GM18870 (cell line): ENCODE measurements around the gene EFHD2.
"Not testable (repeated sequence)": the region's sequence is repeated elsewhere in the genome, so short reads cannot be mapped to it uniquely, and the experiment has no call there.

Experiments
- ATAC-seq: cut with Tn5 transposase; IDR thresholded peaks from one replicate; pipeline ENCODE4 v1.9.1; 2021; ENCODE audit warnings: moderate library complexity; ENCODE audit not compliant: unreplicated experiment

The EFHD2 gene

DNA sequence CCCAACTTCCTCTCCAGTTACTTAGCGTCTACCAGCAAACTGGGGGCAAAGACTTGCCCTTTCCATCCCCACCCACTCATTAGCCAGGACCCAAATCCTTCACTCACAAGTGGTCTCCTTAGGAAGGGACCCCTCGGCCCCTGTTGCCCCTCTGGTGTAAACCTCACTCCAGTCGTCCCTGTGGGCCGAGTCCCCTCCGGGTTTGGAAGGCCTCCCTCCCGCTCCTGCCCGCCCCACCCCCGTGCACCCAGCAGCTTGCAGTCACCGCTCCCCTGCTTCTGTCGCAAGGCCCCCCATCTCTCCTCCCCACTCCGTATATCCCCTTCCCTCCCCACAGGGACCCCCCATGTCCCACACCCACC is 1.2 kb downstream of the EFHD2 start:
- no peak for ATAC-seq

DNA sequence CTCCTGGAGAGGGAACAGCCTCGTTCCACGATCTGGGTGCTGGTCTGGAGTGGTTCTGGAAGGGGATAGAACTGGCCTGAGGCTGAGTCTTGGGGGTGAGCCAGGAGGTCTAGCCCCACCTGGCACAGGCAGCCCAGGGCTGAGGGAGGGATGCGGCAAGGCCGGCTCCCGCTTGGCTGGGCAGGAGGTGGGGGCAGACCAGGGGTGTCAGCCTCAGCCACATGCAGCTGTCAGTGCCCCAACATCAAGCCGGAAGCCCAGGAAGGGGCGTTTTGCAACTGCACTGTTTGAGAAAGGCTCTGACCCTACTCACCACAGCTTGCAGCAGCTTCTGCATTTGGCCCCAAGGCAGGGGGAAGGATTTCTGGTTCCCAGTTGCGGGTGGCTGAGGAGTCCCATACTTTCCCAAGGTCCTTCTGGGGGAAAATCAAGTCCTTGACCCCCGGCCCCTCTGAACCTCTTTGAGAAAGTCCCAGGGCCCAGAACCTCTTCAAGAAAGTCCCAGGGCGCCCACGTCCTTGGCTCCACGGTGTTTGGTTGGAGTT is 2.0 kb downstream of the EFHD2 start:
- ATAC-seq: no peak

DNA sequence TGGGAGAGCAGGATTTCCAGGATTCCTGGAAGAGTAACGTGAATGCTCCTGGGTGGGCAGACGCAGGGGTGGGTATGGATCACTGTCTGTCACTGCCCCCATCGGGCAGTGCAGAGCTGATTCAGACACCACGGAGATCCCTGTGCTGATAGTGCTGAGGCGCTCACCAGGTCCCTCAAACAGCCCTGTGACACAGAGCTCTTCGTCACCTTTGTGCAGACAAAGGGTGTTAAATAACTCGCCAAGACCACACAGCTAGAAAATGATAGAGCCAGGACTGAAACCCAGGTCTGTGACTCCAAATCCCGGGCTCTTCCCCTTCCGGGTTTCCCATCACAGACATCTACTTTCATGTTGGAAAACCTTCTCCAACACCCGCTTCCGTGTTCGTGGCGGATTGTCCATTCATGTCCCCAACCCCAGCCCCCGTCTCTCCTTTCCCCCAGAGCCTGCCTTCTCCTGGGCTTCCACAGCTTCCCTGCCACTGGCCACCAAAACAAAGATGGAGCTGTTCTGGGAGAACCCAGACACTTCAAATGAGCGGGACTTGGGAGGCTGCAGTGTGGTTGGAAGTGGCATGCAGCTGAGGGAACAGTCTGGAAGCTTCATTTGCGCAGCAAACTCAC is 2.6 kb downstream of the EFHD2 start:
- no peak for ATAC-seq

DNA sequence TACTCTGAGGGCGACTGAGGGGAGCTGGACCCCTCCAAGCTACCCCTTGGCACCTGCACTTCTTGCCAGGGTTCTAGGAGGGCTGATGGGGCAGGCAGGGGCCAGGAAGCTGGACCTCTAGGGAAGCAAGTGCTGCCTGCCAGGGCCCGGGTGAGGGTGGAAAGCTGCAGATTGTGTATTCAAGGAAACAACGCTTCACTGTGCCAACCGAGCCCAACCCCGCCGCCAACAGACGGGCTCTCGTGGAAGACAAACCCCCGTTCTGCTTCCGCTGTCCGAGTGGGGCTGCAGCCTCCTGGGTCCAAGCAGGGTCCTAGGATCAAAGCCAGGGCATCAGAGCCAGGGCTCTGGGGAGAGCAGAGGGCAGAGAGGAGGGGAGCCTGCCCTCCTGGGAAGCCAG is 3.2 kb downstream of the EFHD2 start:
- ATAC-seq: no peak

DNA sequence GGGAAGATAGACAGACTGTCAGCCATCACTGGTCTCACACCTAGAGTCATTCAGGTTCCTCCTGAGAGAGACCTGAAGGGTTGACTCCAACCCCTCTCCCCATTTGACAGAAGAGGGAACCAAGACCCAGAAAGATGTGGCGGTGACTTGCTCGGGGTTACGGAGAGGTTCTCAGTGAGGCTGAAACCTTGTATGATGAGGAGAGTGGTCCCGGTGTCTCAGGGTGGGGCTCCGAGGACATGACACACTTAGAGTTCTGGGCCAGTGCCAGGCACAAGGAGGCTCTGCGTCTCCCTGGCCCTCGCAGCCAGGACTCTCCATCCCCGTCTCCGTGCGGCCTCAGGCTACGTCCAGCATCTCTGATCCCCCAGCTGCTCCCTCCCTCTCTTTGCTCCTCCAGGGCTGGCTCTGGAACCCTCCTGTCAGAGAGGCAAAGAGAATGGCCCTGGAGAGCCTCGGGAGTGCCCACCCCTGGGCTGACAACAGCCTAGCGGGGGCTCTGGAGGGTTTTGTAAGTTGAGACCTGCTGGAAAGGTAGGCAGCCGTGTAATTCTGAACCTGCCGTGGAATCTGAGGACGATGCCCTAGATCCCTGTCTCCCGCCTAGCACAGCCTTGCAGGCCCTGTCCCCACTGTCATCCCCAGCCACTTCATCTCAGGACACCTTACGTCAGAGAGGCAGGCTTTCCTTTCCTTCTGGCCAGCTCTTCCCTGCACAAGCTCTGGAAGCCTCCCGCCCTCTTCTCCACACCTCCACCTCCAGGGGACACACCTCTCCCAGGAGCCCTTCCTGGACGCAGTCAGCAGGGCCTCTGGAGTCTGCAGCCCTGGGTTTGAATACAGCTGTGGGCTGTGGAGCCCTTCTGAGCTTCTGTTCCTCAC is 4.1 kb downstream of the EFHD2 start:
- no peak for ATAC-seq

DNA sequence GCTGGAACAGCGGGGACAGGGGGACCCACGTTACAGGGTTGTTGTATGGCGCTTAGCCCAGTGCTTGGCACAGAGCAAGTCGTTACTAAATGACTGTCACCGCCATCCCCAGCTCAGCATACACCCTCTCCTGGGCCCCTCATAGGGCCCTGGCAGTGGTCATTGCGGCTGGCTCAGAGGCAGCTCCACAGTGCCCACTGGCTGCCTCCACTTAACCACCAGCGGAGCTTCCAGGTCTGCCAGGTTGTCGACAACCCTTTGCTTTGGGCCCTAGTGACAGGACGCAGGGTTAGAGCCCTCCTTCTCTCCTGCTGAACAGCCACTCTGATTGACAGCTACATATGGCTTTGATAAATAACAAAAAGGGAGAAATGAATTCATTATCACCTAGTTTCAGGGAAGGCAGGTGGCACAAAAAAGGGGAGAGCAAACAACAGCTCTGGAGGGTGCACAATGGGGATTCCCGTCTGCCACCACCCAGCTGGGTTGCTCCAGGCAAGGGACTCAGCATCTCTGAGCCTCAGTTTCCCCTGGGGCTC is 4.8 kb downstream of the EFHD2 start:
- no peak for ATAC-seq

DNA sequence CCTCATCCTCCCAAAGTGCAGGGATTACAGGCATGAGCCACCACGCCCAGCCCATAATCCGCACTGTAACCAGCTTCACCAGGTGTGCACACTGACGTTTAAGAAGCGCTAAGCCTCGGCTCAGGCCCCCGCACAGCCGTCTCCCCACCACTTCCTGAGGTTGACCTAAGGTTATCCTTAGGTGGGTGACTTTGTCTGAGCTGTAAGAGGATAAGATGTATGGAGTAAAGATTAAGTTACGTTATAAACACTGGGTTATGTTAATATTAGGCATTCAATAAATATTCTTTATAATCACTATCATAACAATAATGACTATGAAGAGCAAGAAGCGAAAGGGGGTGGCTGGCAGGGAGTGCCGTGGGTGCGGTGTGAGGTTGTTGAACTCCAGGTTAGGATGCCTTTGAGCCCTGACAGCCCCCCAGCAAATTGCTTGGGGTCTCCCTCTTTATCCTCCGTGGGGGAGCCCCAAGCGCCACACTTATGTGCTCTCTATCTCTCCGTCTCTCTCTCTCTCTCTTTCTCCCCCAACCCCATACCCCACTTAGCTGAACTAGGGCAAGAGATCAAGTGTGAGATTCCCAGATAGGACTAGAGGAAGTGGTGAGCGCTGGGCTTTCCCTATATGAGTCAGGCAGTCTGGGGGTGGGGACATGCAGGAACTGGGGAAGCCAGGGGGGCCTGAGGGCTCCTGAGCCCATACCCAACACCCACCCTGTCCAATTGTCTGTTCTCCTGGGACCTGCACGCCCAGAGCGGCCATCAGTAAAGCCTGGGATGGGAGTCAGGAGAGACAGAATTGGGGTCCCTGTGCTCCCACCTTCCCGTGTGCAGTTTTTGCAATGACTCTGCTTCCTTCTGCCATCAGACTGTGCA is 7.6 kb downstream of the EFHD2 start:
- ATAC-seq: no peak

DNA sequence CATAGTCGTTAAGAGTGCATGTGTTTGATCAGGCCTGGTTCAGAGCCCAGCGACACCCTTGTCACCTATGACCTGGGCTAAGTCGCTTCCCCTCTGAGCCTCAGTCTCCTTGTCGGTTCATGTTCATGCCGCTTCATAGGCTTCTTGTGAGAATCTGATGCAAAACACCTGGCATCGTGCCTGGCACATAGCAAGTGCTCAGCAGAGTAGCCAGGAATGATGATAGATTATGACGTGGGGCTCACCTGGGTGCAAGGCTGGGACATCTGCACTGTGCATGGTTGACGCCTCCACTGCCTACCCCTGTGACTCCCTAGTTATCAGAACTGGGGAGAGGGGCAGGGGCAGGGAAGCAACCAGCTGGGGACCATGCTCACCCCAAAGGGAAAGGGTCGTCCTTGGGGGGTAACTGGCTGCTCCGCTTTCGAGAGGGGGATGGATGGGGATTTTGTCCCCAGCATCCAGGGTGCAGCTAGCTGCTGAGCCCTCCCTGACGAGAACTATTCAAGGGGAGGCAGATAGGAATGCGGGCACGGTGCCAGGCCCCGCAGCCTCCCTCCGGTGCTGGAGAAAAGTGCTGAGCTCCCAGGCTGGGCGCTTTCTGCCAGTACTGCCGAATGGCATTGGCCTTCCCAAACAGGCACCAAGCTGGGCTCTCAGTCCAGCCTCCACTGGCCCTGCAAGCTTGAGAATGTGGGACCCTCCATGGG is 9.3 kb downstream of the EFHD2 start:
- no peak for ATAC-seq

DNA sequence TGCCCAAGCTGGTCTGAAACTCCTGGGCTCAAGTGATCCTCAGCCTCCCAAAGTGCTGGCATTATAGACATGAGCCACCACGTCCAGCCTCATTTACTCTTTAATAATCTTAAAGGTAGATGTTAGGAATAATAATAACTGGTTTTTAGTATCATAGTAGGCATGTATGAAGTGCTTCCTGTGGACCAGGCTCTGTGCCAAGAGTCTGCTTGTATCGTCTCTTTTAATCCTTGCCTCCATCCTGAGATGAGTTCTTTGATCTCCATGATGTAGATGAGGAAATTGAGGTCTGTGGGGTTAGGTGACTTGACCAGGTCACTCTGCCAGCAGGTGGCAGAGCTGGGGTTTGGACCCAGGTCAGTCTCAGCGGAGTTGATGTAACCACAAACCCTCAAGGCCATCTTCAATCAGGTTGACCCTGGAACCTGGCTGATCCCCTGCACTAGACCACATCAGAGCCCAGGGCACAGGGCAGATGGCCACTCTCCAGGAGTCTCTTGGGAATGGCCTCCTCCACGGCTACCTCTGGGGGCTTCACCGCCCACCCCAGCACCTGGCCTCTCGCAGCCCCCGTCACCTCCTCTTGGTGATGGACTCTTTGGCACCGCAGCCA is 11.3 kb downstream of the EFHD2 start:
- ATAC-seq: no peak

DNA sequence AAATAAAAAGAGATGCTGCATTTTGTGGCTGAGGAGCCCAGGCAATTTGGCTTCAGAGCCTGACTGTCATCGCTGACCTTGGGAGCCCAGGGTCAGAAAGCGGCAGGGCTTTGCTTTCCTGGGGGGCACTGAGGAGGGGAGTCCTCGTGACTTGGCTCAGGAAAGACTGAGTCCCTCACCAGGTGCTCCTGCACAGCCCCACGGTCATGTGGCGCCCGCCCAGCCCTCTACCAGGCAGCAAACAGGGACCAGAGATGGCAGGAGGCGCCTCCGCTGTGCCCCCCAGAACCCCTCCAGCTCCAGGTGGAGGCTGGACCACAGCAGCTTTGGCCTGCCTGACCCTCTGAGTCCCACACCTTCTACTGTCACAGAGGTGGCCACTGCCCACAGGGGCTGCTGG is 13.2 kb downstream of the EFHD2 start:
- ATAC-seq: no peak

DNA sequence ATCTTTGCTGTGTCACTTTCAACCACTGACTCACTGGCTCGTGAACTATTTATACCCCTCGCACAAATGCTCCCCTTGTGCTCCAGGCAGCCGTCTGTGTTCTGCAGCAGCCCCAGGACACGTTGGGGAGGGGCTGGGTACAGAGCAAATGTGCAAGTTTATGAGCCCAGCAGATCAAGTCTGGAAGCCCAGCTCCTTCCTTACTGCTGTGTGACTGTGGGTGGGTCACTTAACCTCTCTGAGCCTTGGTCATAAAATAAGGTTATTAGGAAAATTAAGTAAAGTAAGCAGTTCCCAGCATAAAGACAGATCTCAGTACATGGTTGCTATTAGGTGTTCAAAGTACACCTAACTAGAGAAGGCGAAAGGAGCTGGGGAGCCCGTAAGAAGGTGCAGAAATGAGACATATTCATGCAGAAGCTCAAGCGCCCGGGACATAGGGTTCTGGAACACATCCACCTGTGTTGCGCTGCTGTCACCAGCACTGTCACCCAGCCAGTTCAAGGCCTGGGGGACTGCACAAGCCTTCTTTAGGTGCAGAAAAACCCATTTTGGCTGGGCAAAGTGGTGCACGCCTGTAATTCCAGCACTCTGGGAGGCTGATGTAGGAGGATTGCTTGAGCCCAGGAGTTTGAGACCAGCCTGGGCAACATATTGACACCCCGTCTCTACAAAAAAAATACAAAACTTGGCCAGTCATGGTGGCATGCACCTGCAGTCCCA is 13.8 kb downstream of the EFHD2 start:
- no peak for ATAC-seq

DNA sequence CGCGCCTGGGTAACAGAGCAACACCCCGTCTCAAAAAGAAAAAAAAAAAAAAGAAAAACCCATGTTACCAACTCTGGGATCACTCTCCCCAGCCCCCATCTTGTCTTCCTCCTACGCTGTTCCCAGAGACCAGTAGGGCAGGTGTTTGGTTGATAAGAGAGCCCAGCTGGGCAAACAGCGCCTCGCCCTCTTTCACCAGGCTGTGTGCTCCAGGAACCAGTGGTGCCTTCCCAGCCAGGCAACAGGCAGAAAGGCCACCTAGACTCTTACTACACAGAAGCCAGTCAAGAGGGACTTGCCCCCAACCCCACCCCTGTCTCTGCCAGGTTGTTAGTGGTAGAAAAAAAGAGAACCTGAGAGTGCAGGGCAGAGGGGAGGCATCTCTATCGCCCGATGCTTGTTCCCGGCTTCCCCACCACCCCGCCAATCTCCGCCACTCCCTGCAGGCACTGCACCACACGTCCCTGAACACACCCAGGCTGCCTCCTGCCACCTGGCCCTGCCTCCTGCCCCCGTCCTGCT is 14.5 kb downstream of the EFHD2 start:
- no peak for ATAC-seq

DNA sequence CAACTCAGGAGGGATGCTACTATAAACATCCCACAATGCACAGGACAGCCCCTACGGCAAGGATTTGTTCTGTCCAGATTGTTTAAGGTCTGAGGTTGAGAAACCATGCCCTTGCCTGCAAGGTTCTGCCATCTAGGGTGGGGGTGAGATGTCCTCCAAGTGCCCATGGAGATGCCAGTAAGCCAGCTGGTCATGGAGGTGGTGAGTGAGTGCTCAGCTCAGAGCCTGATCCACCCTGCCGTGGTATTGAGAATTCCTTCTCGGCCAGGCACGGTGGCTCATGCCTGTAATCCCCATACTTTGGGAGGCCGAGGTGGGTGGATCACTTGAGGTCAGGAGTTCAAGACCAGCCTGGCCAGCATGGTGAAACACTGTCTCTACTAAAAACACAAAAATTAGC is 15.3 kb downstream of the EFHD2 start:
- no peak for ATAC-seq

DNA sequence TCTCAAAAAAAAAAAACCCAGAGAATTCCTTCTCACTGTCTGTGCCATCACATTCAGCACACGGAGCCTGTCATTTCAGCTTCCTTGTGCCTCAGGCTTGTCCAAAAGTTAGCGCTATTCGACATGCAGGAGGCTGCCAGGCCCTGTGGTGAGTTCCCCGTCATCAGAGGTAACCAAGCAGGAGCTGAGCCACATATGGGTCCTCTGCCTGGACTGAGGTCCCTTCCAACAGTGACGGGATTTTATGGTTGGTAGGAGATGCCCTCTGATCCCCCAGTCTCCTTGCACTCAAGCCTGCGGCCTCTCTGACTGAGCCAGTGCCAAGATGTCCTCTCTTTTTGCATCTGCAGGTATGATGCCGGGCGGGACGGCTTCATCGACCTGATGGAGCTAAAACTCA is 15.8 kb downstream of the EFHD2 start:
- ATAC-seq: no peak

DNA sequence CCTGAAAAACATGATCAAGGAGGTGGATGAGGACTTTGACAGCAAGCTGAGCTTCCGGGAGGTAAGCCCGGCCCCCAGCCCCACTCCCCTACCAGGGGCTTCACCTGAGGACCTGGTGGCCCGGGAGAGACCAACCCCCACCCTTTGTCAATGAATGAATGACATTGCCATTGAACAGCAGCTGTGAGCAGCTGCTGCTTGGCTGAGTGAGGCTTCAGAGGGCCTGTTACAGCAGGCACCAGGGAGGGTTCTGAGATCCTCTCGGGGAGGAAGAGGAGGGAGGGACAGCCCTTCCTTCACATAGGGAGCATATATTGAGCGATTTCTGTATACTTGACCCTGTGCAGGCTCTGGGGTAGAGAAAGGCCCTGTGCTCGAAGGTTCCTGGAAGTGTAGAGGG is 16.3 kb downstream of the EFHD2 start:
- ATAC-seq: no peak

DNA sequence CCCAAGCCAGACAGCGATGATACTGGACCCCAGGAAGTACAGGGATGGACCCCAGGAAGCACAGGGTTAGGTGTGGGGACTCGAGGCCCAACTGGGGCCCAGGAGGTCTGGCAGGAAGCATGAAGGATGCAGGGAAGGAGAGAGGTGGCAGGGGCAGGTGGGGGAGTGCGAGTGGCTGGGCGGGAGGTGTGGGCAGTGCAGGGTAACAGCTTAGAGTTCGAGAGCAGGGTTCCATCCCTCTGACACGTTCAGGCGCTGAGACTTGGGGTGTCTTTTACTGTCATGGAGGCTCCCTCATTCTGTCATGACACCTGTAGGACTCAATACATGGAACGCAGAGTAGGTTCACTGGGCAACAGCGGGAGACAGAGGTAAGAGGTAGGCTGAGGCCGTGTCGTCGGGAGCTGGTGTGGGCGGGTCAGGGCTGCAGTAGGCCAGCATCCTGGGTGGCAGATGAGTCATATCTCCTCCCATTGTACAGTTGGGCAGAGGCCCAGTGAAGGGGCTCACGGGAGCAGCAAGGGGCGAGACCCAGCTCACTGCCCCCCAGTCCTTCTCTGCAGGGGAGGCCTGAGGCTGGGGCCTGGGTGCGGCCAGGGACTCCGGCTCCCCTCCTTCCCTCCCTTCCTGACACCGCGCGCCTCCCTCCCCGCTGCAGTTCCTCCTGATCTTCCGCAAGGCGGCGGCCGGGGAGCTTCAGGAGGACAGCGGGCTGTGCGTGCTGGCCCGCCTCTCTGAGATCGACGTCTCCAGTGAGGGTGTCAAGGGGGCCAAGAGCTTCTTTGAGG is 17.0 kb downstream of the EFHD2 start:
- ATAC-seq: no peak

DNA sequence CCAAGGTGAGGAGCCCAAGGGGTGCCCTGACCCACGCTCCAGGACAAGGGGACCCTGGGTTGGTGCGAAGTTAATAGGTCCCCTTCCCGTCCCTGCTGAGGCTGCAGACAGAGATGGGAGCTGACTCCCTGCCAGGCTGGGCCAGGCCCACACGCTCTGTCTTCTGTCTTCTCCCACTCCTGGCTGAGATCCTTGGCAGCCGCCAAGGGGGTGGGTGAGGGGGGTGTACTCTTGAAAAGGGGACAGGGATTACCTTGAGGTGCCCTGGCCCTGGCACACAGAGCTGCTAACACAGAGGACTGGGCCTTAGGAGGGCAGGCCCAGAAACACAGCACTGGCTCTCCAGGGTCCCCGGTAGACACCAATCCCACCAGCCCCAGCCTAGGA is 17.6 kb downstream of the EFHD2 start:
- ATAC-seq: no peak

DNA sequence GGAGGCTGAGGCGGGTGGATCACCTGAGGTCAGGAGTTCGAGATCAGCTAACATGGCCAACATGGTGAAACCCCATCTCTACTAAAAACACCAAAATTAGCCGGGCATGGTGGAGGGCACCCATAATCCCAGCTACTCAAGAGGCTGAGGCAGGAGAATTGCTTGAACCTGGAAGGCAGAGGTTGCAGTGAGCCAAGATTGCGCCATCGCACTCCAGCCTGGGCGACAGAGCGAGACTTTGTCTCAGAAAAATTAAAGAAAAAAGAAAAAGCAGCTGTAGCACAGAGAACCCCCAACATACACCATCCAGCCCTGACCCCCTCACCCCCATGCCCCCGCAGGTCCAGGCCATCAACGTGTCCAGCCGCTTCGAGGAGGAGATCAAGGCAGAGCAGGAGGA is 18.6 kb downstream of the EFHD2 start:
- not testable (repeated sequence) for ATAC-seq
